Measurements from ENCODE around the gene RASGRF1.

The RASGRF1 gene

DNA sequence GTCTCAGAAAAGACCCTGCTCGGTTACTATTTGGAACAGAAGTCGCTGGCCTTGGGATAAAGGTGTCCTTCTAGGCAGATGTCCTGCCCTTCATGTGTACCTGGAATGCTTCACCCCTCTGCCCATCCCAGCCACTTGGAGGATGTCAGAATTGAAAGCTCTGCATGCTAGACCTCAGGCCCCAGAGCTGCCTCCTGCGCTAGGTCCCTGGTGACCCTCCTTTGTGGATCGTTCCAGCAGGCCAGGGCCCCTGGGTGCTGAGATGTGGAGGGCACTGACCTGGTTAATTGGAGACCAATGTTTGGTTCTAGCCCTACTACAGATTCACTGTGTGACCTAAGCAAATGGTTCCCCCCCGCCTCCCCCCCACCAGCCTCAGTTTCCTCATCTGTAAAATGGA is 143.1 kb downstream of the RASGRF1 start:
- H3K4me3 ChIP-seq (ENCODE audit: low read depth, low read length), result no peak overlapping the region
- TF ChIP-seq, protein P1, sequence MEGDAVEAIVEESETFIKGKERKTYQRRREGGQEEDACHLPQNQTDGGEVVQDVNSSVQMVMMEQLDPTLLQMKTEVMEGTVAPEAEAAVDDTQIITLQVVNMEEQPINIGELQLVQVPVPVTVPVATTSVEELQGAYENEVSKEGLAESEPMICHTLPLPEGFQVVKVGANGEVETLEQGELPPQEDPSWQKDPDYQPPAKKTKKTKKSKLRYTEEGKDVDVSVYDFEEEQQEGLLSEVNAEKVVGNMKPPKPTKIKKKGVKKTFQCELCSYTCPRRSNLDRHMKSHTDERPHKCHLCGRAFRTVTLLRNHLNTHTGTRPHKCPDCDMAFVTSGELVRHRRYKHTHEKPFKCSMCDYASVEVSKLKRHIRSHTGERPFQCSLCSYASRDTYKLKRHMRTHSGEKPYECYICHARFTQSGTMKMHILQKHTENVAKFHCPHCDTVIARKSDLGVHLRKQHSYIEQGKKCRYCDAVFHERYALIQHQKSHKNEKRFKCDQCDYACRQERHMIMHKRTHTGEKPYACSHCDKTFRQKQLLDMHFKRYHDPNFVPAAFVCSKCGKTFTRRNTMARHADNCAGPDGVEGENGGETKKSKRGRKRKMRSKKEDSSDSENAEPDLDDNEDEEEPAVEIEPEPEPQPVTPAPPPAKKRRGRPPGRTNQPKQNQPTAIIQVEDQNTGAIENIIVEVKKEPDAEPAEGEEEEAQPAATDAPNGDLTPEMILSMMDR (IDR thresholded peaks at IDR 0.05; ENCODE audit: low read depth, low read length, missing control alignments), result no peak
- DNase-seq (ENCODE audit: low read depth), result no peak

DNA sequence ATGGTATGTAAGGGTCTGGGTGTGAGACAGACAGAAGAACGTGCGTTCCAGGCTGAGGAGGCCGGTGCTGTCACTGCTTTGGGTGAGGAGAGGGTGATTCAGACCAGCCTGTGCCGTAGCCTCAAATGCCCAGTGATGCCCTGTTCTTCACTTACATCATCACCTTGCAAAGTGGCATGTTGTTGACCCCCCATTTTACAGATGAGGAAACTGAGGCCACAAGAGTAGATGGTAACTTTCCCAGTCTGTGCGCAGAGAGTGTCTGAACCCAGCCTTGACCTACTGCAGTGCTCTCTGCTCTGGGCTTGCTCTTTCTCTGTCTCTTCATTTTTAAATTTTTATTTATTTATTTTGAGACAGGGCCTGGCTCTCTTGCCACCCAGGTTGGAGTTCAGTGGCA is 144.1 kb downstream of the RASGRF1 start:
- TF ChIP-seq, protein P1 (IDR thresholded peaks at IDR 0.05; ENCODE audit: low read depth, low read length, missing control alignments), result no peak
- no peak overlapping the region for H3K4me3 ChIP-seq (ENCODE audit: low read depth, low read length)
- DNase-seq (ENCODE audit: low read depth), result no peak

DNA sequence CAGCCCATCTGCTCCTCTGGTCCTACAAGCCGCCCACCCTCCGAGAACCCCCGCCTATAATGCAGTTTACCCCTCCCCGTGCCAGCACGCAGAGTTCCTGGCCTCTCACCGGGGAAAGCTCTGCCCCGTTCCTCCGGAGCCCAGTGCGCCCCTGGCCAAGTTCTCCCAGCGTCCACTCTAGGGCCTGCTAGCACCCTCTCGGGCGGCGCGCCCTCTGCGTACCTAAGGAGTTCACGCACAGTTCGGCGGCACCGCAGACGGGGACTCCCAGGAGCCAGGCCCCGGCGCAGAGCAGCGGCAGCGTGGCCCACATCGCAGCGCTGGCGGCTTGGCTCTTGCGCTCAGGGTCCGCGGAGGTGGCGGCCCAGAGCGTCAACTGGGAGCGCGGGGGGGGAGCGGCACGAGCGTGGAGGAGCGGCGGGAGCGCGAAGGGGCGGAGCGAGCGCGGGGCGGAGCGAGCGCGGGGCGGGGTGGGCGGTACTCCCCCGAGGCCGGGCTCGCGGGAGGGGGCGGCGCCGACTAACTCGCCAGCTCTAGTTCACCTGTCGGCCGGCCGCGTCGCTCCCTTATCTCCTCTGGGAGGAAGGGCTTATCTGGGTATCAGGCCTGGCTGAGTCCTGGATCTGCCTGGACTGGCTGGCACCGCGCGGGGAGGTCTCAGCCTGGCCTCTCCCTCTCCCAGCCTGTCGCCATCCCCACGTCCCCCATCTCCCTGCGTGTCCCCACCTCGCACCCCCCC is 145.7 kb downstream of the RASGRF1 start, which contains the start of gene CTSH:
Gene CTSH (minus strand): TSS at position 378 of the 739 bp plus-strand sequence. CDS start 65 bp downstream, at position 313.
- peak; percentile 54 for DNase-seq (ENCODE audit: low read depth)
- TF ChIP-seq, protein P1 (IDR thresholded peaks at IDR 0.05; ENCODE audit: low read depth, low read length, missing control alignments), result no peak
- peak within 1 kb of the TSS; percentile 93 for H3K4me3 ChIP-seq (ENCODE audit: low read depth, low read length)

DNA sequence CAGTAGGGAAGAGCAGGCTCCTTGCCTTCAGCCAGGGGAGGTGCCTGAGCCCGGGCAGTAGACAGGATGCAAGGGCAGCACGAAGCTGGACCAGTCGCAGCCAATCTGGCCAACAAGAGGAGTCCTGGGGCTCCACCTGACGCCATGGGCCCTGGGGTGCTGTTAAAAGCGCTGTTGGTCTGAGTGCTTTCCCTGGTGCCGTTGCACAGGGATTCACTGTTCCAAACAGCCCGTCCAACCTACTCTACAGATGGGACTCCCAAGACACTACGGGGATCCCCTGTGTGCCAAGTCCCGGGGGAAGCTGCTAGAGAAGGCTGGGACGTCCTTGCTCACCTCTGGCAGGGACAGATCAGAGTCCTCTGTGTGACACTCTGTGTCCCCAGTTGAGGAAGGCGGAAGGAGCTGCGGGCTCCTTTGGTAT is 146.4 kb downstream of the RASGRF1 start:
- no peak for DNase-seq (ENCODE audit: low read depth)
- H3K4me3 ChIP-seq (ENCODE audit: low read depth, low read length), result peak overlapping the region; percentile 93
- TF ChIP-seq, protein P1 (IDR thresholded peaks at IDR 0.05; ENCODE audit: low read depth, low read length, missing control alignments), result no peak

DNA sequence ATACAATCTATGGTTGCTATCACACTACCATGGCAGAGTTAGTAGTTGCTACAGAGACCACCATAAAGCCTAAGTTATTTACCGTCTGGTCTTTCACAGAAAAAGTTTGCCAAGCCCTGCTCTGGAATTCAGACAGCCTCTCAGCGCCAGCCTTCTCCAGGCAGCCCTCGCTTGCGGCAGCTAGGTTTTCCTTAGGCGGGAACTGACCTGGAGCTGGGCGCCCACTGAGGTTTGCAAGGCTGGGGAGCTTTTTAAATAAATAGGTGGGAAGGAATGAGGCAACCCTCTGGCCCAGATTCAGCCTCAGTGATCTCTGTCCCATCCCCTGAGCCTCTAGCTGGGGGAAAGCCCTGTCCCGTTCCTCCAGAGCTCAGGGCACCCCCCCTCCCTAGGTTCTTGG is 146.9 kb downstream of the RASGRF1 start:
- TF ChIP-seq, protein P1 (IDR thresholded peaks at IDR 0.05; ENCODE audit: low read depth, low read length, missing control alignments), result no peak
- no peak for DNase-seq (ENCODE audit: low read depth)
- H3K4me3 ChIP-seq (ENCODE audit: low read depth, low read length), result peak overlapping the region; percentile 93

DNA sequence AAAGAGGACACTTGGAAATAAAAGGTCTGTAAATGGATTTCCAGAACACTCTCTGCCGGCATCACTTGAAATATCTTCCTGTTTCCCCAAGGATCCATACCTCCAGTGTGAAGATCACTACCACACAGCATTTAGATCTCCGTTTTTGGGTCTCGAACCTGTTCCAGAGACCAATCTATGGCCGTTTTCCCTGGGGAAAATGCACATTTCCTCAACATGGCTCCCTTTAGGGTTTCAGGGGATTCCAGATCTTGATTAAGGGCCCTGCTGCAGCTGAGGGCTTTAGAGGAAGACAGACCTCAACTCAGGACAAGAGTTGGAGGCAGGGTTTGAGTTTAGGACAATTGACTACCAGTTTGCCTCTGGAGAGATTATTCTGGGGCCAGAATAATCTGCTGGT is 147.8 kb downstream of the RASGRF1 start:
- TF ChIP-seq, protein P1 (IDR thresholded peaks at IDR 0.05; ENCODE audit: low read depth, low read length, missing control alignments), result no peak
- no peak for DNase-seq (ENCODE audit: low read depth)
- peak overlapping the region; percentile 93 for H3K4me3 ChIP-seq (ENCODE audit: low read depth, low read length)

All from GM12864 (cell line).